Neural crest cell (in vitro differentiated cells): ENCODE data around the gene APBA1. TPM values are rescaled to one million over a fixed set of nuclear protein-coding genes. Genes with fewer than 3 reads are reported as not detected.

Experiments used
- DNase-seq: peaks from one replicate; pipeline ENCODE4 v3.0.0; 2021; ENCODE audit warnings: low read depth, mixed read lengths, low spot score
- H3K27ac Mint-ChIP-seq: one replicate; pipeline ENCODE4 v1.8.0; 2021; ENCODE audit warnings: mild to moderate bottlenecking, mixed read lengths; ENCODE audit not compliant: unreplicated experiment
- H3K27me3 Mint-ChIP-seq: 2 replicates; pipeline ENCODE4 v1.8.0; 2021; ENCODE audit warnings: low read depth, mild to moderate bottlenecking, mixed read lengths
- H3K36me3 Mint-ChIP-seq: 2 replicates; pipeline ENCODE4 v1.8.0; 2021; ENCODE audit warnings: low read depth, mild to moderate bottlenecking, mixed read lengths
- H3K4me1 Mint-ChIP-seq: 2 replicates; pipeline ENCODE4 v1.8.0; 2021; ENCODE audit warnings: mixed read lengths
- H3K4me3 Mint-ChIP-seq: one replicate; pipeline ENCODE4 v1.8.0; 2021; ENCODE audit warnings: mild to moderate bottlenecking, mixed read lengths
- H3K9me3 Mint-ChIP-seq: 2 replicates; pipeline ENCODE4 v1.8.0; 2021; ENCODE audit warnings: mixed read lengths
- total RNA-seq: library from RNA; stranded (reverse); gene quantifications from 2 replicates; pipeline ENCODE4 v1.2.1, GENCODE V29; 2021
- TF ChIP-seq, protein P1 (sequence below): fragments of 200-600 bp; sonication (generic); conservative IDR thresholded peaks from 2 replicates; pipeline ENCODE4 v1.5.0; 2021; ENCODE audit warnings: antibody characterized with exemption, mild to moderate bottlenecking

APBA1 gene
- total RNA-seq, 1 donor from 2014 or later, result 3.7 TPM

DNA sequence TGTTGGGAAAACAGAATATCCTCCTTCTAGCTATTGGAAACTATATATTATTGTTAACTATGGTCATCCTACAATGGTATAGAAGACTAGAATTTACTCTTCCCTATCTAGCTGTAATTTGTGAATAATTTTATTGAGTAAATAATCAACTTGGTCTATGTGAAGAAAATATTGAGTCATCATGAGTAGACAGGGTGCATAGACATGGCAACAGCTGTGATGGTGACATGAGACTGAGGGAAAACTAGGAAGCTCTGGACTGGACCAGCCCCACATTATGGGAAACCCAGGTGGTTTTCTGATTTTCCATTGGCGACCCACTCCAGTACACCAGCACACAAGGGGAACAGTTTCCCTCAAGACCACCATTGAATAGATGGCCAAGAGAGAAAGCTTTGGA, 95.0 kb downstream of the APBA1 start:
- Mint-ChIP-seq H3K36me3 (no peaks in the 10 kb centered on the region), H3K9me3 (no peaks in the 10 kb centered on the region), H3K4me1 (peaks cover 15% of the 10 kb centered on the region), H3K27me3 (no peaks in the 10 kb centered on the region), H3K27ac (no peak overlapping the region), H3K4me3 (no peak overlapping the region)
- TF ChIP-seq, protein P1, sequence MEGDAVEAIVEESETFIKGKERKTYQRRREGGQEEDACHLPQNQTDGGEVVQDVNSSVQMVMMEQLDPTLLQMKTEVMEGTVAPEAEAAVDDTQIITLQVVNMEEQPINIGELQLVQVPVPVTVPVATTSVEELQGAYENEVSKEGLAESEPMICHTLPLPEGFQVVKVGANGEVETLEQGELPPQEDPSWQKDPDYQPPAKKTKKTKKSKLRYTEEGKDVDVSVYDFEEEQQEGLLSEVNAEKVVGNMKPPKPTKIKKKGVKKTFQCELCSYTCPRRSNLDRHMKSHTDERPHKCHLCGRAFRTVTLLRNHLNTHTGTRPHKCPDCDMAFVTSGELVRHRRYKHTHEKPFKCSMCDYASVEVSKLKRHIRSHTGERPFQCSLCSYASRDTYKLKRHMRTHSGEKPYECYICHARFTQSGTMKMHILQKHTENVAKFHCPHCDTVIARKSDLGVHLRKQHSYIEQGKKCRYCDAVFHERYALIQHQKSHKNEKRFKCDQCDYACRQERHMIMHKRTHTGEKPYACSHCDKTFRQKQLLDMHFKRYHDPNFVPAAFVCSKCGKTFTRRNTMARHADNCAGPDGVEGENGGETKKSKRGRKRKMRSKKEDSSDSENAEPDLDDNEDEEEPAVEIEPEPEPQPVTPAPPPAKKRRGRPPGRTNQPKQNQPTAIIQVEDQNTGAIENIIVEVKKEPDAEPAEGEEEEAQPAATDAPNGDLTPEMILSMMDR, result no peak
- no peak for DNase-seq

DNA sequence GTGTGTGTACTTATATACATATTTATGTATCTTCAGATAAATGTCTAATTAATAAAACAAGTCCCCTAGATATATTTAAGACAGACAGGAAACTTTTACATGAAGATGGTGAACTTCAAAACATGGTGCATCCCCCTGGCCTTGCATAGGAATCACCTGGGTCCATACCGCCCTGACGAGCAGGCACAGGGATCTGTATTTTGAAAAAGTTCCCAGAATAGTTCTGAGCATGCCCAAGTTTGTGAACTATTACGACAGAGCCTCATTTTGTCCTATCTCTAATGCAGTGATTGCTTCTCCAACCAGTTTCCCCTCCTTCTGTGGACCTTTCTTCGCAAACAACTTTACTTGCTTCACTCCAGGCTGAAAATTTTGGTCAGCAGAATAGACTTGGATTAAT, 98.1 kb downstream of the APBA1 start:
- TF ChIP-seq, protein P1, result no peak
- Mint-ChIP-seq H3K4me1 (peaks cover 10% of the 10 kb centered on the region), H3K4me3 (no peak overlapping the region), H3K9me3 (no peaks in the 10 kb centered on the region), H3K27ac (no peak overlapping the region), H3K27me3 (no peaks in the 10 kb centered on the region), H3K36me3 (no peaks in the 10 kb centered on the region)
- DNase-seq, result no peak

DNA sequence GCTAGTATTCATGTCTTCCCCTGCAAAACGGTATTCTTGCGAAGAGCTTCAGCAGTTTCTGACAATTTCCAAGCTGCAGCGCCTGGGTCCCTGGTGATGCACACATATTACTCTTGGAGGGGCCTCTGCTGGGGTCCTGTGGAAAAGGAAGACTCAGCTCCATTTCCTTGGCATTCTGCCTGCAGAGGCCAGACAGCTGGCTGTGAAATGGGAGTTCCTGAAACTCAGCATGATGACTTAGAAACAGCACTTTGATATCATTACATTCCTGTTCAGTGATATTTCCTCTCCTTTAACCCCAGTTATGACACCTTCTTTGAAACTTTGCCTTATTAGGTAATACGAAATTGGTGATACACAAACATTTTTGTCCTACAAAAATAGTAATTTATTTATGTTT, 98.5 kb downstream of the APBA1 start:
- no peak for DNase-seq
- no peak overlapping the region for H3K4me3 Mint-ChIP-seq
- TF ChIP-seq, protein P1, result no peak
- H3K36me3 Mint-ChIP-seq, result no peaks in the 10 kb centered on the region
- no peak overlapping the region for H3K27ac Mint-ChIP-seq
- peaks cover 9% of the 10 kb centered on the region for H3K4me1 Mint-ChIP-seq
- no peaks in the 10 kb centered on the region for H3K9me3 Mint-ChIP-seq
- H3K27me3 Mint-ChIP-seq, result no peaks in the 10 kb centered on the region

DNA sequence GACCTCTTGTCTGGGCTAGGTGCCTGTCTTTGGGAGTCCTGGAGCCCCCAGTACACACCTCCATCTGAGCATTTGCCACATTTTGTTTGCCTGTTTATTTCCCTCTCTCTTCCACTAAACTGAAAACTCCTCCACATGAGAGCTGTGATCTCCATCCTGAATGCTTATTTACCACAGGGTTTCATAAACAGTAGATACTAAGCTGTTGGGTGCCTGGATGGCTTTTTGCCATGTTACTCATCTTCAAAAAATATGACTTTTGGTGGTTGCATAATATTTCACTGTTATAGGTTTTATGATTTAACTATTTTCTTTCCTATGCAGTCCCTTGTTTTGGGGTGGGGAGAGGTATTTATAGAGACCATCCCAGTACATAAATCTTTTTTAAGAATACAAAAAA, 99.6 kb downstream of the APBA1 start:
- H3K27ac Mint-ChIP-seq, result no peak overlapping the region
- no peak for DNase-seq
- H3K4me1 Mint-ChIP-seq, result peaks cover 7% of the 10 kb centered on the region
- no peaks in the 10 kb centered on the region for H3K9me3 Mint-ChIP-seq
- H3K4me3 Mint-ChIP-seq, result no peak overlapping the region
- TF ChIP-seq, protein P1, result no peak
- H3K36me3 Mint-ChIP-seq, result no peaks in the 10 kb centered on the region
- no peaks in the 10 kb centered on the region for H3K27me3 Mint-ChIP-seq

DNA sequence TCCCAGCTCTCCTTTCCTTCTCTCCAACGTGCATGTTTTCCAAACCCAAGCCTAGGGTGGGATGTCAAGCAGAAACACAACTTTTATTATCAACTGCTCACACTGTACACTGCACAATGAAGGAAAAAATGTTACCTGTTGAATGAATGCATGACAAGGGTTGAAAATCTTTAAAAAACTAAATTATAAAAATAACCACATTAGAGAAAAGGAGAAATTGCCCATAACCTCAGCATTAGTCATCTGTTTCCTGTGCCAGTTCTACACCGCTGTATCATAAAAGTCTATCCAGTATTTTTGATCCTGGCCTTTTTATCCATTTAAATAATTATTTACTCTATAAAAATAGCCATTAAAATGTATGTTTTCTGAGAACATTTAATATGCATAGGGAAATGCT, 101.1 kb downstream of the APBA1 start:
- H3K36me3 Mint-ChIP-seq, result no peaks in the 10 kb centered on the region
- H3K27ac Mint-ChIP-seq, result no peak overlapping the region
- no peak for DNase-seq
- TF ChIP-seq, protein P1, result no peak
- H3K4me3 Mint-ChIP-seq, result no peak overlapping the region
- H3K4me1 Mint-ChIP-seq, result peaks cover 7% of the 10 kb centered on the region
- H3K27me3 Mint-ChIP-seq, result no peaks in the 10 kb centered on the region
- no peaks in the 10 kb centered on the region for H3K9me3 Mint-ChIP-seq
